NCI-H1105 treated with DMSO at 0.1 percent for 48 hours (cell line): ENCODE results near the gene SLC9A9.
"Not testable (repeated sequence)": the region's sequence is repeated elsewhere in the genome, so short reads cannot be mapped to it uniquely, and the experiment has no call there.

Experiments used
- DNase-seq: peaks from one replicate; lab custom pipeline; 2025; lab: John Stamatoyannopoulos, UW

The SLC9A9 gene

DNA sequence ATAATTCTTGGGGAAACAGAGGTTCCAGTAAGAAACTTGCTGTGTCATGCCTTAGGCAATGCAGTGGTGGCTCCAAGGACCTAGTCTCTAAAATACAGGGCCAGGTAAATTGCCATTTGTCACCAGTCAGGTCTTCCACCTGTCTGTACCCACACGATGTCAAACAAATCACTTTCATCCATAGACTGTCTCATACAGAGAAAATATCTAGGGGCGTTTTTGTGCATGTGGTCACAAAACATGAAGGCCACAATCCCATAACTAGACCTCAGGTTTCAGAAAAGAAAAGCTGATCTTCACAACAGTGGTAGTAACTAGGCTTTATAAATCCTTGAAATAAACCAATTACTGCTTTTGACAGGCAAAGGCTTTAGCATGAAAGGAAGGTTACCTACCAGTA lies 92.3 kb downstream of the SLC9A9 start:
- no peak for DNase-seq

GRCh38 chr3:143754090-143754489 lies 94.2 kb downstream of the SLC9A9 start:
- DNase-seq: no peak

DNA sequence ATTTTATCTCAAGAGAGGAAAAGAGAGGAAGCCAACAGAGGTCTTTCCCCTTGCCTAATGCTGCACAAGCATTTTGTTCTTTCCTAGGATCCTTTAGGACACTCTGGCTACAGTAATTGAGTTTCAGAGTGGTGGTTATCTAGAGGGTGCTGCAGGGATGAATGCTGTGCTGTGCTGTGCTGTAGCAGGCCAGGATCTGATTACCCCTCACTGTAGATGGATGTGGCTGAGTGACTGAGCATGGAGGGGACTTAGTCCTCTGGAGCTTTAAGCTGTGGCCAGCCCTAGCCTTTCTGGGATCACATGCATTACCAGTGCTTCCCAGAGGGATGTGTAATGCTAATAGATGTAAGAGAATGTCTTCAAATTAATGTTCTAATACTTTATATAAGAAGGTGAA lies 94.8 kb downstream of the SLC9A9 start:
- DNase-seq: no peak

- DNase-seq: no peak
Observed at GRCh38 chr3:143753006-143753405, 95.3 kb downstream of the SLC9A9 start.

DNA sequence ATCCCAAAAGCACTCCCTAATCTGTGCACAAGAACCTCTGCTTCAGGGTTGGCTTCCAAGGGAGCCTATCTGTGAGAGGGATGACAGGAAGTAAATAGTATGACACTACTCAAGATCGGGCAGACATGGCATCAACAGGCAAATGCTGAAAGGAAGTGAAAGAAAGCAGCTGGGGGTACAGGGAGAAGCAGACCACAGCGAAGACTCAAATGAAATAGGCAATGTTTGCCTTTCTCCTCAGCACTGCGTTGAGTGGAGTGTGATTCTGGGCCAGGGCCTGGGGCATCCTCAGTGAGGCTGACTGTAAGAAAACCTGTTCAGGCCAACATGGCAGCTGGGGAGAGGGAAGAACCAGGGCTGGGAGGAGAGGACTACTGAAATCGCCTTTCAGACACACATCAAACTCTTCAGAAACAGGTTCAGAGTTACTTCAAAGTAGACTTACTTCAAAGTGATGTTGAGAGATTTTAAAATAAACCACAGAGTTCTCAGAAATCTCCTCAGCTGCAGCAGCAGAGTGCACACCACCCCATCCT lies 96.6 kb downstream of the SLC9A9 start:
- no peak for DNase-seq

- DNase-seq: peak; percentile 32
Observed at GRCh38 chr3:143750841-143751240, 97.4 kb downstream of the SLC9A9 start.

DNA sequence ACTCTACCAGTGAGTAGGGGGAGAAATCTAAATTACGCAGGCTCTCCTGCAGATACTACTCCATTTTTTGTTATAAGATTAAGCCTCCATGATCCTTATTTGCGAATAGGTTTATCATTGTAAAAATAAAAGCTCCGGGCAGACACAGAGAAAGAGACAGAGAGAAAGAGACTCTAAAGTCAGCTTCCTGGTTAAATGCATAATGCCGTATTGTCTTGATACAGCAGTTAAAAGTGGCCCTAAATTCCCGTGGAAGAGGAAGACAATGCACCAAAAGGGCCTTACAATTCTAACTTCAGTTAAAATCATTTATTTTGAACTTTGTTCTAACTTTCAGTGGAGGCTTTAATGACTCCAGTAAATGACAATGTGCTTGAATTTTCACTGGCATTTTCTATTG lies 98.3 kb downstream of the SLC9A9 start:
- DNase-seq: no peak

DNA sequence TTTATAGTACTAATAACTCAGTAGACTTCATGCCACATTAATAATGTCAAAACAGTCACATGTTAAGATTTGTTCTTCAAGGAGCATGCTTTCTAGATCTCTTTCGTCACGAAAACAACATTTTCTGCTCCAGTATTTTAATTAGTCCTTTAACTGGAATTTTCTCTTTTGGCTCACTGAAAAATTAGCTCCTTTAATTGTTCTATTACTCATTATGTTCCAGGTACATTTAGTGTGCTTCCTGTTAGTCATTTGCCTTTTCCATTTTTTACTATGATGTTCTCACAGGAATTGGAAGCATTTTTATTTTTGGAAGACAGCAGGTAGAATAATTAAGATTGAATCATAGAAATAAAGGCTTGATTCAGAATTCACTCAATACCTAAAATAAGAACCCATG lies 111.2 kb downstream of the SLC9A9 start:
- DNase-seq: no peak

DNA sequence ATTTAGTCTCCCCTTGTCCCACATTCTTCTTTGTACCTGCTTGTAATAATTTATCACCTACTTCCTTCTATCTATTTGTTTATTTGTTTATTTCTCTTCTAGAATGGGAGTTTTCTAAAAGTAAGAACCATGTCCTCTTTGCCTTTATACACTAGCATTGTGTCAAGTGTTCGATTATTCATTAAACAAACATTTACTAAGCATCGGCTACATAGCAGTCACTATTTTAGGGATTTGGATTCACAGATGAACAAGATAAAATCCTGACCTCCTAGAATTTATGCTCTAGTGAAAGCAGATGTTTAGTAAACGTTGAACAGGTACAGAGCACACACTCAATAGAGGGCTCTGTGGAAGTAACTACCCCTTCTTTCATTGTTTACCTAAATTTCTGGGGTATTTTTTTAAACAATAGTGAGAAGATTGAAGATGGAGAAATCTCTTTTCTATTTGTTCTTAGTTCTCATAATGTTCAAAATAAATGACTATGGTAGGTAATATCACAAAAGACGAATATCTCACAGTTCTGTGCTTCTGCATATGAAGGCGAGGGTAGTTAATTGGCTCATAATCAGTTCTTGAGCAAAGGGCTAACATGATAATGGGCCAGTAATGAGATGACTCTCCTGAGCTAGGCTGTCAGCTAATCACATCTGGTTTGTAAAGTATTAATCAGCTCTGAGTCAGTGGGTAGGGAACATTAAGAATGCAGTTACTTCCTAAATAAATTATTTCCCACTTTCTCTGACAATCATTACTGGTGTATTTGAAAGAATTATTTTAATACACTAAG lies 111.9 kb downstream of the SLC9A9 start:
- peak; percentile 16 for DNase-seq

- no peak for DNase-seq
Observed at GRCh38 chr3:143731776-143732175, 116.5 kb downstream of the SLC9A9 start.

GRCh38 chr3:143731320-143731719 lies 116.9 kb downstream of the SLC9A9 start:
- DNase-seq: no peak

DNA sequence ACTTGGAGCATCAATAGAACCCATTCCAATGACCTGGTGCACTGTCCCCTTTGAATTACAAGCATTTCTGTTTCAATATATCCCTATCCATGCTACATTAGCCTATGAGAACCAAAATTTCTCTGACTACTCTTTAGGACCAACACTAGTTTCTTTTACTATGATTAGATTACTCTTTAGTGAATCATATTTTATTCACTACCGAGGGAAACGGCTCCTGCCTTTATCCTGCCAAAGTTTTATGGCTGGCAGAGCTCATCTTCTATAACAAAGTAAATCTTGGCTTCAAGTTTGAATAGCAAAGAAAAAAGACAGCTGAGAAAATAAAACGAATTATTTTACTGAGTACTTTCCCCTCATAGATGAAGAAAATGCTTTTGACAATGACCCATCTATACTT lies 120.9 kb downstream of the SLC9A9 start:
- no peak for DNase-seq

DNA sequence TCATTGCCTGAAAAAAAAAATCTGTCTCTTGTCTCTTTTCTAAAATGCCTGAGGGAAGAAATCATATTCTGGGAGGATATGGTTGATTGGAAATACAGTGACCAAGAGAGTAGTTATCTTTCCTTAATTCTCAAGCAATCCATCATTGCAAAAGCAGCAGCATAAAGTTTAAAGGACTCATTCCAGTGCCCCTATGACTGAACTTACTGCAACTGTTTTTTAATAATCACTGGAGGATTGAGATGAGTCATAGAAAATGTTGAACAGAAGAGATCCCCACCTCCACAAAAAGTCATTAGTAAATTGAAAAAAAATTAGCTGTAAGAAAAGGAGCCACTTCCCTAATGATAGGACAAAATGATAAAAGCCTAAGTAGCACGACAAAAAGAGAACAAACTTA lies 121.5 kb downstream of the SLC9A9 start:
- DNase-seq: no peak

DNA sequence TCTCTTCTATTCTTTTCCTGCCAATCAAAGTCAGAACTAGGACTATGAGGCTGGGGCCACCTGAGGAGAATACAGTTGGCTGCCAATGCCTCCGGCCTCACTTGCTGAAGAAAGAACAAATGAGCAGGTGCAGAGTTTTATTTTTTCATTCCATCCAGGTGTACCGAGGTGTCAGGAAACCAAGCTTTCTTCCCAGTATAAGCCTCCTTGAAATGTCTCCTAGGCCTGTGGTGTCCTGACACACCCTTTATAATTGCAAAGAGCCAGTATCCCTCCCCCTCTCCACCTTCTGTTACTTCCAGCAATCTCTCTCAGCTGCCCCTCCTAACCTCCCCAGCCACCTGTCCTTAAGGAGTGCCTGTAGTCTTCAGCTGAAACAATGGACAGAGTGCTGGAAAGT lies 127.9 kb downstream of the SLC9A9 start:
- no peak for DNase-seq

DNA sequence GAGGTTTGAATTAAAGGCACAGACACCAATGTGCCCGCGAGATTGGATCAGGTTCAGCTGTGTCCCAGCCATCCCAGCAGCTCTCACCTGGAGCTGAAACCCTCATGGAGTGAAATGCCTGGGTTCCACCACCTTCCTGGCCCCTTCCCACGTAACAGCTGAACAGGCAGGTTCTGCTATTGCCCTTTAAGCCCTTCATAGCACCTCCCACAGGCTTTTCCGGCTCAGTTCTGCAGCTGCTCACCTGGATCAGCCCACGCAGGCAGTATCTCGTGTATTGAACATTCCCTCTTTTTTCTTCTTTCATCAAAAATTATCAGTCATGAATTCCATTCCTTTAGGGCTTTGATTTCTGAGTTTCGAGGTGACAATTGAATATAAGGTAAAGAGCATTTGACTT lies 129.8 kb downstream of the SLC9A9 start:
- DNase-seq: no peak

DNA sequence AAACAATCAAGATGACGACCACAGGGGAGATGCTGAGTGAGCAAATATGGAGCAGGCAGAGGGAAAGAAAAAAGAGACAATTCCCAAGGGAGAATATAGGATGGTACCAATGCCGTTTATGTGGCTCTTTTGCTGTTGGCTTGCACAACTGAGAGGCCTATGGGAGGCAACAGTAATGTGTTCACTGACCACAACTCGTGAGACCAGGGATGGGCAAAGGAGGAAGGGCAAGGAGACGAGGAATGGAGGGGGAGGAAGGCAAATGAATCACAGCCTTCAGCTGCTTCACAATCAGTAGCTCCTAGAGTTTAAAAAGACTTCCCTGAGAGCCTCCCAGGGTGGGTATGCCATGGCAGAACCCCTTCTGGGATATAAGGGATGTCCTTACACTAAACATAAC lies 131.5 kb downstream of the SLC9A9 start:
- DNase-seq: no peak

DNA sequence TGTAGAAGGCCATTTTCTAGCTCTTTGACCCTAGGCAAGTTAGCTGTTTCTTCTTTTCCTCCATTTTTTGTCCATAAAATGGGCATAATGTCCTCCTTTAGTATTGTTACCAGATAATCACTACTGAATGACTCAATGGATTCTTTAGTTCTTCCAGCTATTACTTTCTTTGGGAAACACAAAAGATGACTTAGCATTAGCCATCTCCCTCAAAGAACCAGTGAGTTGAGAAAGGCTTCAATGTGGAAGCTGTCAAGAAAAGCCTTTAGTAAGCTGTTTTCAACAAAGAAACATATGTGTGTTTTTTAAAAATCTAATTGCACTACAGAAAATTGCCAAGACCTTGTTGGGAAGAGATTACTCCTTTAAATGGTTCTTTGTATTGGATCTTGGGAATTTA lies 135.7 kb downstream of the SLC9A9 start:
- no peak for DNase-seq

DNA sequence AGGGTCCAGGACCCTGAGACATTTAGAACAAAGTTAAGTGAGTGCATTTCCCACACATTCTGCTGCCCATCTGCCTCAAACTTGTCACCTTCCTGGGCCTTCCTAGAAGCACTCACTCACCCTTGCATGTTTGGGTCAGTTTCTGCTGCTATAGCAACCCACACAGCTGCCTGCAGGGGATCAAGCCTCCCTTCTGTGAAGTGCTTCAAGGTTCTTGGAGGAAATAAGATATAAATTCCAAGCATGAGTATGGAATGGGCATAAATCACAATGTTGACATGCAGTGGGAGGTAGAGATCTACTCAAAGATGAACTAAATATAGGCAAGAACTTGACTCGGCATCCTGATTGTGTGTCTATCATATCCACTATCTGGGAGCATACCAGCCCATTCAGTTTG lies 140.4 kb downstream of the SLC9A9 start:
- DNase-seq: no peak

DNA sequence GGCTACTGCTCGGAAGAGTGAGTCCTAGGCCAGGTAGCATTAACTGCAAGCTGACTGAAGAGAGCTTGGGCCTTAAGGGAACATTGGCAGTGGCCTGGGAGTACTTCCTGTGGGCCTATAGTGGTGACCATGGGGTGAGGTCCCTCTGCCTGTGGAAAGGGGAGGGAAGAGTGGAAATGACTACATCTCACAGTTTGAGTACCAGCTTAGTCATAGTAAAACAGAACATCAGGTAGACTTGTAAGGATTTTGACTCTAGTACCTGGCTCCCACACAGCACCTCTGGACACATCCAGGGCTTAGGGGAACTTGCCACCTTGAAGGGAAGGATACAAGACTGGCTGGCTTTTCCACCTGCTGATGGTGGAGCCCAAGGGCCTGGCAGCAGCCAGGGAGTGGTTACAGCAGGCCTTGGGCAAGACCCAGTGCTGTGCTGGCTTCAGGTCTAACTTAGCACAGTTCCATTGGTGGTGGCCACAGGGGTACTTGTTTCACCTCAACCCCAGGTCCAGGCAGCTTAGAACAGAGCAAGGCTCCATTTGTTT lies 147.8 kb downstream of the SLC9A9 start:
- DNase-seq: no peak

DNA sequence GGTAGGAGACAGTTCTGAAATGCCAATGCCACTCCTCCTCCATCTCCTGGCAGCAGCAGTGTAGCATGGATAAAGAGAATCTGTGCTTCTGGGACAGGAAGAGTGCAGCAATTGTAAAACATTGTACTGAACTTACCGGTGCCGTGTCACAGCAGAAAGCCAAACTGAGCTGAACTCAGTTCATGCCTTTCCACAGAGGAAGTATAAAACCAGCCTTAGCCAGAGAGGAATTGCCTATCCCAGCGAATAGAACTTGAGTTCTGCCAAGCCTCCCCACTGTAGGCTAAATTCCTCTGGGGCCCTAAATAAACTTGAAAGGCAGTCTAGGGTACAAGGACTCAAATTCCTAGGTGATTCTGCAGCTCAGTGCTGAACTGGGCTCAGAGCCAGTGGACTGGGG lies 148.8 kb downstream of the SLC9A9 start:
- no peak for DNase-seq

GRCh38 chr3:143698682-143699303 lies 149.5 kb downstream of the SLC9A9 start:
- no peak for DNase-seq

DNA sequence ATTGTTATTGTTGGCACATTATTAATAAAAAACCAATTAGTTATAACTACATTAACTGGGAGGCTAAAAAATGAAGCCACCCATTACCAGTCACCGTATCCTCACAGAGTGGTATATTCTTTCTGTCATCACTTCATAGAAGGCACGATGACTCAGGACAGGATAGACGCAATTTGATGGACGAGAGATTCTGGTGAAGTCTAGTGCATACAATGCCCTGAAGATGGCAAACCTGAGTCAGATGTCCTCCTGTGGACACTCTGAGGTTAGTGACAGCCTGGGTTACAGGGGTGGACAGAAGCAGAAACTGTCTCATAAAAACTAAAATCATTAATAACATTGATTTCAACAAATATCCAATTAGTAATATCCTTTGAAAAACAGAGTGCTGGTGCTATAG lies 150.3 kb downstream of the SLC9A9 start:
- DNase-seq: no peak

DNA sequence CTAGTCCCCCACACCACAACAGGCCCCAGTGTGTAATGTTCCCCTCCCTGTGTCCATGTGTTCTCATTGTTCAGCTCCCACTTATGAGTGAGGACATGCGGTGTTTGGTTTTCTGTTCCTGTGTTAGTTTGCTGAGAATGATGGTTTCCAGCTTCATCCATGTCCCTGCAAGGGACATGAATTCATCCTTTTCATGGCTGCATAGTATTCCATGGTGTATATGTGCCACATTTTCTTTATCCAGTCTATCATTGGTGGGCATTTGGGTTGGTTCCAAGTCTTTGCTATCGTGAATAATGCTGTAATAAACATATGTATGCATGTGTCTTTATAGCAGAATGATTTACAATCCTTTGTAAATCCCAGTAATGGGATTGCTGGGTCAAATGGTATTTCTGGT lies 152.9 kb downstream of the SLC9A9 start:
- DNase-seq: not testable (repeated sequence)
